ENCODE results near the gene DUSP21.
"Not testable (repeated sequence)": the region's sequence is repeated elsewhere in the genome, so short reads cannot be mapped to it uniquely, and the experiment has no call there.

Gene DUSP21

GRCh38 chrX:44816367-44816766, 27.5 kb upstream of the DUSP21 start:
- Histone ChIP-seq H4K20me1 (ENCODE audit: insufficient read depth) (no peaks in the 10 kb centered on the region), H3K4me3 (IDR thresholded peaks at IDR 0.05; ENCODE audit: insufficient read depth, low read depth, low read length) (no peak overlapping the region), H3K27me3 (ENCODE audit: insufficient read depth, low read depth) (no peaks in the 10 kb centered on the region), H3K36me3 (ENCODE audit: insufficient read depth) (no peaks in the 10 kb centered on the region), H3K79me2 (ENCODE audit: insufficient read depth, low read depth) (no peaks in the 10 kb centered on the region), H3K4me2 (no peak overlapping the region), H2AFZ (ENCODE audit: low read depth) (no peak overlapping the region), H3K27ac (no peak overlapping the region), H3K4me1 (ENCODE audit: low read depth, poor library complexity, severe bottlenecking) (no peaks in the 10 kb centered on the region), H3K9ac (no peak overlapping the region)
- TF ChIP-seq CTCF (conservative IDR thresholded peaks at IDR 0.05; ENCODE audit: low read depth, low read length) = no peak

- Histone ChIP-seq H3K79me2 (ENCODE audit: insufficient read depth, low read depth) (no peaks in the 10 kb centered on the region), H3K27me3 (ENCODE audit: insufficient read depth, low read depth) (no peaks in the 10 kb centered on the region), H3K9ac (no peak overlapping the region), H2AFZ (ENCODE audit: low read depth) (no peak overlapping the region), H3K4me3 (IDR thresholded peaks at IDR 0.05; ENCODE audit: insufficient read depth, low read depth, low read length) (no peak overlapping the region), H3K4me1 (ENCODE audit: low read depth, poor library complexity, severe bottlenecking) (no peaks in the 10 kb centered on the region), H3K4me2 (no peak overlapping the region), H3K36me3 (ENCODE audit: insufficient read depth) (no peaks in the 10 kb centered on the region), H3K27ac (no peak overlapping the region), H4K20me1 (ENCODE audit: insufficient read depth) (no peaks in the 10 kb centered on the region)
- TF ChIP-seq CTCF (conservative IDR thresholded peaks at IDR 0.05; ENCODE audit: low read depth, low read length) = no peak
These were observed 26.8 kb upstream of the DUSP21 start for GRCh38 chrX:44817029-44817428.

- no peak overlapping the region for H3K9ac ChIP-seq
- H3K27me3 ChIP-seq (ENCODE audit: insufficient read depth, low read depth) = no peaks in the 10 kb centered on the region
- H3K4me3 ChIP-seq (IDR thresholded peaks at IDR 0.05; ENCODE audit: insufficient read depth, low read depth, low read length) = no peak overlapping the region
- H3K4me2 ChIP-seq = no peak overlapping the region
- no peaks in the 10 kb centered on the region for H3K4me1 ChIP-seq (ENCODE audit: low read depth, poor library complexity, severe bottlenecking)
- no peak for TF ChIP-seq CTCF (conservative IDR thresholded peaks at IDR 0.05; ENCODE audit: low read depth, low read length)
- no peak overlapping the region for H2AFZ ChIP-seq (ENCODE audit: low read depth)
- no peaks in the 10 kb centered on the region for H3K79me2 ChIP-seq (ENCODE audit: insufficient read depth, low read depth)
- no peaks in the 10 kb centered on the region for H3K36me3 ChIP-seq (ENCODE audit: insufficient read depth)
- H4K20me1 ChIP-seq (ENCODE audit: insufficient read depth) = no peaks in the 10 kb centered on the region
- no peak overlapping the region for H3K27ac ChIP-seq
These were observed 21.2 kb upstream of the DUSP21 start for GRCh38 chrX:44822601-44823000.

GRCh38 chrX:44823193-44823592, 20.6 kb upstream of the DUSP21 start:
- H3K27me3 ChIP-seq (ENCODE audit: insufficient read depth, low read depth); H3K79me2 ChIP-seq (ENCODE audit: insufficient read depth, low read depth); H3K4me3 ChIP-seq (IDR thresholded peaks at IDR 0.05; ENCODE audit: insufficient read depth, low read depth, low read length); H2AFZ ChIP-seq (ENCODE audit: low read depth); H3K9ac ChIP-seq; H3K36me3 ChIP-seq (ENCODE audit: insufficient read depth); H3K4me2 ChIP-seq; H3K4me1 ChIP-seq (ENCODE audit: low read depth, poor library complexity, severe bottlenecking); H3K27ac ChIP-seq; H4K20me1 ChIP-seq (ENCODE audit: insufficient read depth): not testable (repeated sequence)

- H3K4me2 ChIP-seq = no peak overlapping the region
- H3K9ac ChIP-seq = no peak overlapping the region
- no peak overlapping the region for H3K27ac ChIP-seq
- H3K4me1 ChIP-seq (ENCODE audit: low read depth, poor library complexity, severe bottlenecking) = no peaks in the 10 kb centered on the region
- no peaks in the 10 kb centered on the region for H3K79me2 ChIP-seq (ENCODE audit: insufficient read depth, low read depth)
- no peaks in the 10 kb centered on the region for H3K27me3 ChIP-seq (ENCODE audit: insufficient read depth, low read depth)
- TF ChIP-seq CTCF (conservative IDR thresholded peaks at IDR 0.05; ENCODE audit: low read depth, low read length) = no peak
- H2AFZ ChIP-seq (ENCODE audit: low read depth) = no peak overlapping the region
- H4K20me1 ChIP-seq (ENCODE audit: insufficient read depth) = no peaks in the 10 kb centered on the region
- H3K4me3 ChIP-seq (IDR thresholded peaks at IDR 0.05; ENCODE audit: insufficient read depth, low read depth, low read length) = no peak overlapping the region
- H3K36me3 ChIP-seq (ENCODE audit: insufficient read depth) = no peaks in the 10 kb centered on the region
These were observed 15.7 kb upstream of the DUSP21 start for GRCh38 chrX:44828008-44828605.
